GM21360 (cell line): ENCODE measurements around the gene CDC42EP4.

Source experiments
- ATAC-seq: cut with Tn5 transposase; IDR thresholded peaks from one replicate; pipeline ENCODE4 v1.9.1; 2021; ENCODE audit warnings: mild to moderate bottlenecking, moderate library complexity; ENCODE audit not compliant: unreplicated experiment

CDC42EP4 gene

DNA sequence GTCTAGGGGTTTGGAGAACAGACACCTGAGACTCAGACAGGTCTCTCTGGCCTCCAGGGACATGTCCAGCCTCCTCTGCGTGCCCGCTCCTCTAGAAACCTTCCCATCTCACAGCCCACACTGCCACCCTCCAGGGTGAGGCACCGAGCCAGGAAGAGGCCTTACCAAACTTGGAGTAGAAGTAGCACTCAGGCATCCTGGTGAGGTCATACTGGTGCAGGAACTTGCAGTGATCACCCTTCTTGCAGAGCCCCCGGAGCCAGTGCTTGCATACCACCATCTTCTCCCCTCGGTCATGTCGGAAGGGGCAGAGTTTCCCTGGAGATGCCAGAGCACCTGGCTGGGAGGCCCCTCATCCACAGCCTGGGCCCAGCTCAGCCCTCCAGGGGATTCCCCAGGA lies 54.3 kb downstream of the CDC42EP4 start:
- no peak for ATAC-seq

DNA sequence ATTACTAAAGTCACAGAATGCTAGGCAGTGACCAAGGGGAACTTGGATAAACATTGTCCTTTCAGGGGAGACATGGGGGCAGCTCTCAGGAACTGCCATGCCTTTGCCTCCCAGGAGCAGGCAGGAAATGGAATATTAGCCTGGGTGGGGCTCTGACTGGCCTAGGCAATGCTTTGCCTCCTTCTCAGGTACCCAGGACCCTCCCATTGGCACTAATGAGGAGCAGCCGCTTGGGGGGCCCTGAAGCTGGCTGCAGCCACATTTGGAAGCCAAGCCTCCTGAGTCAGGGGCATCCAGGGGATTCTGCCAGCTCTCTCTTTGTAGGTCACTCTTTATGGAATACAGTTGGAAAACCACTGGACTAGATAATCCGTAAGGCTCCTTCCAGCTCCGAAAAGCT lies 55.6 kb downstream of the CDC42EP4 start:
- no peak for ATAC-seq

DNA sequence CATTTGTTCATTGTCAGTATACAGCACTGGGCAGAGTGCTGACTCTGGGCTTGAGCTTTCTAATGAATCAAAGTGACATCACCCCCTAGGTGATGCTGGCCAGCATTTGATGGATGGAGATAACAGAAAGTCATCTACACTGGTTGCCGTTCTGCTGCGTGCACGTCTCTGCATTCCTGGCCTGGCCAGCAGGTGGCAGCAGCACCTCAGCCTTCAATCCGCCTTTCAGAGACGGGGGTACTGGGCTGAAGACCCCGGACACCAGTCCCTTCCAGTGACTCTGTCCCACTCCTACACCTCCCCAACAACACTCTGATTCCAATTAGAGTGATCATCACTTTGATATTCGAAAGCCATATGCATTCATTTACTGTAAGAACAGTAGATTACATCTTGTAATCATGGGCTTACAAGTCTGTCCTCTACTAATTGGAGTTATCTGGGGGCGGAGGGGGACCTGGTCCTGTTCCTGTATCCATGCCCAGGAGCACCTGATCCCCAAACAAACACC lies 56.1 kb downstream of the CDC42EP4 start:
- peak; percentile 67 for ATAC-seq

GRCh38 chr17:73251871-73252270 lies 59.9 kb downstream of the CDC42EP4 start:
- ATAC-seq: no peak

DNA sequence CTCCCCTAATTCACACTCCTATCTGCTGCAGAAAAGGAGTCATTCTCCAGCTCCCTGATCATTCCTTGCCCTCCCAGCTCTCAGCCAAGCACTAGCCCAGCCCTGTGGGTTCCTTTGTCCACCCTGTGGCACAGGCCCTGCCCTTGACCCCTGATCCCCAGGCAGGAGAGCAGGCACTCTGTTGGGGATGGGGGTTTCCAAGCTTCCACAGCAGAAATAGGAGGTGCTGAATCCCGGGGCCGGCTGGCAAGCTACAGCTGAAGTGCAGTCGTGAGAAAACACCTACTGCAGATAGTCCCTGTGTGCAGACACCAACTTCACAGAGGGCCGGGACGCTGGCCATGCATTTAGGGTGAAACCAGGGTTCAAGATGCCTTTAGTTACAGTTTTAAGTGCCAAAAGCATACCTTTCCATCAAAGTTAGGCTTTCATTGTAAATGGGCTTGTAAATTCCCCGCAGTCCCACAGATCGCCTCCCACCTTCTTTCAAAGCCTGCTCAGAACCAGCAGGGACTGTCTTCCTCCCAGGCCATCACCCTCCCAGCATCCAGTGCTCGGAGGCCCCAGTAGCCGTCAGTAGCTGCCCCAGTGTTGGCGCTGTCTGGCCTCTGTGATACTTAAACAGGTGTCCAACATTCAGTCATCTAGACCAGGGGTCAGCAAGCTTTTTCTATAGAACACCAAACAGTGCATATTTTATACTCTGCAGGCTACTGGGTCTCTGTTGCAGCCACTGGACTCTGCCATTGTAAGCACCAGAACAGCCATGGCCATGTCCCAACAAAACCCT lies 60.8 kb downstream of the CDC42EP4 start:
- no peak for ATAC-seq

- no peak for ATAC-seq
These were observed 62.1 kb downstream of the CDC42EP4 start for GRCh38 chr17:73249700-73250099.

GRCh38 chr17:73248532-73248931 lies 63.3 kb downstream of the CDC42EP4 start:
- ATAC-seq: no peak

- no peak for ATAC-seq
These were observed 64.1 kb downstream of the CDC42EP4 start for GRCh38 chr17:73247726-73248125.

- ATAC-seq: no peak
These were observed 71.2 kb downstream of the CDC42EP4 start for GRCh38 chr17:73240561-73240960.

DNA sequence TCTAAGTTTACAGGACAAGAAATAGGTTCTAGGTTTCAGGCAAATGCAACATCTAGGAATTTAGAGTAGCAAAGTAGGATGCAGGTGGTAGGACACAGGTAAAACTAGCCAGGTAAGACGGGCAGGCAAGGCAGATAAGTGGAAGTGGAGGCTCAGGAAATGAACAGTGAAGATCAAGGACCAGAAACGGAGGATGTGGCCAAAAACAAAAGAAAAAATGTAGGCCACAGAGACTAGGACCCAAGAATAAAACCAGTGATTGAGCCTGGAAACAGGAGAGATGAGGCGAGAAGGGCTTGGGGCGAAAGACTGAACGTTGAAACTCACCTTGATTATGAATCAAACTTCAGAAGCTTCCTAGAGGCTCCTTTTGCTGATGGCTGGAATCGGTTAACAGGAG lies 74.1 kb downstream of the CDC42EP4 start:
- no peak for ATAC-seq

- ATAC-seq: no peak
These were observed 77.1 kb downstream of the CDC42EP4 start for GRCh38 chr17:73234736-73235135.
